Neural cell (in vitro differentiated cells): ENCODE data around the gene FLYWCH2.

Source experiments
- EP300 ChIP-seq: fragments of 450-650 bp; conservative IDR thresholded peaks from 2 replicates; pipeline ENCODE4 v1.6.1; 2014; ENCODE audit warnings: antibody characterized with exemption, mild to moderate bottlenecking, moderate library complexity; ENCODE audit not compliant: poor library complexity, severe bottlenecking
- EZH2 ChIP-seq: fragments of 200-600, 300-800 bp; shearing (Covaris generic), sonication (generic); IDR thresholded peaks from 2 replicates; pipeline ENCODE4 v1.6.1; 2014; ENCODE audit warnings: antibody characterized with exemption, low read length, borderline replicate concordance, mild to moderate bottlenecking; ENCODE audit not compliant: insufficient read depth, poor library complexity, severe bottlenecking
- MXI1 ChIP-seq: fragments of 450-650 bp; conservative IDR thresholded peaks from 2 replicates; pipeline ENCODE4 v1.6.1; 2014; ENCODE audit warnings: antibody characterized with exemption, mild to moderate bottlenecking; ENCODE audit not compliant: poor library complexity, severe bottlenecking
- POLR2AphosphoS5 ChIP-seq: IDR thresholded peaks from 2 replicates; pipeline ENCODE4 v1.6.1; 2012
- REST ChIP-seq: IDR thresholded peaks from 2 replicates; pipeline ENCODE4 v1.6.1; 2012; ENCODE audit warnings: borderline replicate concordance
- TF ChIP-seq, protein P1 (sequence below): fragments of 450-650 bp; IDR thresholded peaks from 2 replicates; pipeline ENCODE4 v1.5.1; 2014; ENCODE audit warnings: antibody characterized with exemption, mild to moderate bottlenecking, moderate library complexity; ENCODE audit not compliant: poor library complexity, severe bottlenecking

- TF ChIP-seq, protein P1, sequence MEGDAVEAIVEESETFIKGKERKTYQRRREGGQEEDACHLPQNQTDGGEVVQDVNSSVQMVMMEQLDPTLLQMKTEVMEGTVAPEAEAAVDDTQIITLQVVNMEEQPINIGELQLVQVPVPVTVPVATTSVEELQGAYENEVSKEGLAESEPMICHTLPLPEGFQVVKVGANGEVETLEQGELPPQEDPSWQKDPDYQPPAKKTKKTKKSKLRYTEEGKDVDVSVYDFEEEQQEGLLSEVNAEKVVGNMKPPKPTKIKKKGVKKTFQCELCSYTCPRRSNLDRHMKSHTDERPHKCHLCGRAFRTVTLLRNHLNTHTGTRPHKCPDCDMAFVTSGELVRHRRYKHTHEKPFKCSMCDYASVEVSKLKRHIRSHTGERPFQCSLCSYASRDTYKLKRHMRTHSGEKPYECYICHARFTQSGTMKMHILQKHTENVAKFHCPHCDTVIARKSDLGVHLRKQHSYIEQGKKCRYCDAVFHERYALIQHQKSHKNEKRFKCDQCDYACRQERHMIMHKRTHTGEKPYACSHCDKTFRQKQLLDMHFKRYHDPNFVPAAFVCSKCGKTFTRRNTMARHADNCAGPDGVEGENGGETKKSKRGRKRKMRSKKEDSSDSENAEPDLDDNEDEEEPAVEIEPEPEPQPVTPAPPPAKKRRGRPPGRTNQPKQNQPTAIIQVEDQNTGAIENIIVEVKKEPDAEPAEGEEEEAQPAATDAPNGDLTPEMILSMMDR, result no peak
- TF ChIP-seq POLR2AphosphoS5, result no peak
- no peak for TF ChIP-seq EZH2
- no peak for TF ChIP-seq REST
- TF ChIP-seq EP300, result no peak
- TF ChIP-seq MXI1, result no peak
These were observed 43.1 kb downstream of the FLYWCH2 start for GRCh38 chr16:2925951-2926649.
